Activated B cell treated with CpG ODN at 0.5 μM for 24 hours (primary cell): ENCODE data around the gene PRDM2. TPM values are rescaled to one million over a fixed set of nuclear protein-coding genes. Genes with fewer than 3 reads are reported as not detected.
A peak's percentile ranks its signal among the peaks of the same experiment; 100 is the strongest.

Experiments used
- ATAC-seq: fragments of 200-7000 bp; cut with Tn5 transposase; one replicate; pipeline ENCODE4 v1.10.0; 2021; ENCODE audit warnings: low read depth, mild to moderate bottlenecking, moderate library complexity
- CTCF ChIA-PET: fragments of 350-600 bp; sonication (Branson Sonifier 250); formaldehyde crosslinking; loops from one replicate; lab custom pipeline; 2021; ENCODE audit warnings: antibody characterized with exemption; lab: Charles Lee
- POLR2A ChIA-PET: fragments of 350-600 bp; sonication (Branson Sonifier 250); formaldehyde crosslinking; loops from one replicate; lab custom pipeline; 2021; ENCODE audit warnings: antibody characterized with exemption; lab: Charles Lee
- DNase-seq: peaks from one replicate; pipeline ENCODE4 v3.0.0; 2022
- H3K27ac Mint-ChIP-seq: one replicate; pipeline ENCODE4 v1.8.0; 2020; ENCODE audit warnings: mixed read lengths
- H3K27me3 Mint-ChIP-seq: one replicate; pipeline ENCODE4 v1.8.0; 2021; ENCODE audit warnings: mixed read lengths
- H3K36me3 Mint-ChIP-seq: one replicate; pipeline ENCODE4 v1.8.0; 2021; ENCODE audit warnings: low read depth, mixed read lengths
- H3K4me1 Mint-ChIP-seq: one replicate; pipeline ENCODE4 v1.8.0; 2021; ENCODE audit warnings: mixed read lengths
- H3K4me3 Mint-ChIP-seq: one replicate; pipeline ENCODE4 v1.8.0; 2020; ENCODE audit warnings: mild to moderate bottlenecking, mixed read lengths
- H3K9me3 Mint-ChIP-seq: one replicate; pipeline ENCODE4 v1.8.0; 2020; ENCODE audit warnings: mixed read lengths
- CTCF ChIP-seq: fragments of 200-600 bp; IDR thresholded peaks from one replicate; pipeline ENCODE4 v1.8.0; 2022; ENCODE audit warnings: antibody characterized with exemption, mild to moderate bottlenecking
- intact Hi-C: fragments of 100-400 bp; cut with micrococcal nuclease; formaldehyde crosslinking; loops from one replicate; pipeline ENCODE4 v1.15.1; 2024
- total RNA-seq: library from RNA; stranded (reverse); gene quantifications from 2 replicates; pipeline ENCODE4 v1.2.3, GENCODE V29; 2022

The PRDM2 gene
- total RNA-seq, 1 donor from 2014 or later, result 194 TPM

- Mint-ChIP-seq H3K27me3 (no peaks in the 10 kb centered on the region), H3K36me3 (peaks cover 67% of the 10 kb centered on the region), H3K27ac (peak overlapping the region; percentile 97), H3K4me3 (peak overlapping the region; percentile 82), H3K9me3 (no peaks in the 10 kb centered on the region), H3K4me1 (peaks cover 99% of the 10 kb centered on the region)
- ChIA-PET CTCF (interaction anchor here (2.7 to 7.2 kb wide), 2 partner anchors 28 to 65 kb away, joined by 18 to 107 read pairs; no protein-coding TSS in a partner anchor), POLR2A (interaction anchor here (0.5 to 16.6 kb wide), 29 partner anchors 9 to 1822 kb away, joined by 3 to 440 read pairs (median 6); no protein-coding TSS in a partner anchor)
- ATAC-seq (no peak), DNase-seq (no peak)
- TF ChIP-seq CTCF, result no peak
- intact Hi-C loops, result loop anchor here (1.0 to 10.0 kb wide), 4 partner anchors 29 to 1795 kb away; partner anchors contain the start of genes CASP9 and DNAJC16
Observed at GRCh38 chr1:13730291-13730690, 30.3 kb downstream of the PRDM2 start.

GRCh38 chr1:13730751-13731482, 30.9 kb downstream of the PRDM2 start:
- DNase-seq (peak; percentile 76), ATAC-seq (peak; percentile 89)
- H3K27me3 Mint-ChIP-seq, result no peaks in the 10 kb centered on the region
- H3K36me3 Mint-ChIP-seq, result peaks cover 68% of the 10 kb centered on the region
- no peaks in the 10 kb centered on the region for H3K9me3 Mint-ChIP-seq
- H3K4me1 Mint-ChIP-seq, result peaks cover 99% of the 10 kb centered on the region
- no peak for TF ChIP-seq CTCF
- ChIA-PET CTCF (interaction anchor here (1.1 to 7.2 kb wide), 3 partner anchors 18 to 65 kb away, joined by 4 to 107 read pairs (median 18); no protein-coding TSS in a partner anchor), POLR2A (interaction anchor here (0.5 to 16.6 kb wide), 34 partner anchors 9 to 1822 kb away, joined by 3 to 440 read pairs (median 6); no protein-coding TSS in a partner anchor)
- H3K4me3 Mint-ChIP-seq, result peak overlapping the region; percentile 82
- H3K27ac Mint-ChIP-seq, result peak overlapping the region; percentile 97
- intact Hi-C loops, result loop anchor here (1.0 to 10.0 kb wide), 5 partner anchors 18 to 1794 kb away; partner anchors contain the start of genes CASP9 and DNAJC16

GRCh38 chr1:13731897-13732296, 31.9 kb downstream of the PRDM2 start:
- ATAC-seq, result no peak
- peaks cover 62% of the 10 kb centered on the region for H3K36me3 Mint-ChIP-seq
- POLR2A ChIA-PET, result interaction anchor here (1.0 to 16.6 kb wide), 9 partner anchors 10 to 65 kb away, joined by 4 to 440 read pairs (median 9); no protein-coding TSS in a partner anchor

GRCh38 chr1:13732971-13733667, 33.1 kb downstream of the PRDM2 start:
- intact Hi-C loops, result loop anchor here (5.0 to 10.0 kb wide), 2 partner anchors 34 to 1792 kb away; partner anchors contain the start of genes CASP9 and DNAJC16
- Mint-ChIP-seq H3K27me3 (no peaks in the 10 kb centered on the region), H3K4me3 (peak overlapping the region; percentile 71), H3K27ac (peak overlapping the region; percentile 97), H3K4me1 (peaks cover 80% of the 10 kb centered on the region), H3K36me3 (peaks cover 61% of the 10 kb centered on the region), H3K9me3 (no peaks in the 10 kb centered on the region)
- no peak for ATAC-seq
- no peak for TF ChIP-seq CTCF
- ChIA-PET CTCF (interaction anchor here (1.0 to 1.7 kb wide), 5 partner anchors 12 to 65 kb away, joined by 3 to 5 read pairs (median 3); no protein-coding TSS in a partner anchor), POLR2A (interaction anchor here (0.6 to 16.6 kb wide), 6 partner anchors 11 to 280 kb away, joined by 4 to 440 read pairs (median 12); no protein-coding TSS in a partner anchor)
- no peak for DNase-seq

More at GRCh38 chr1:13731897-13732296, 31.9 kb downstream of the PRDM2 start:
- CTCF ChIA-PET, result interaction anchor here (1.0 to 1.5 kb wide), 3 partner anchors 17 to 33 kb away, joined by 3 to 5 read pairs (median 3); no protein-coding TSS in a partner anchor
- no peak for DNase-seq
- Mint-ChIP-seq H3K4me3 (peak overlapping the region; percentile 82), H3K4me1 (peaks cover 89% of the 10 kb centered on the region), H3K27ac (peak overlapping the region; percentile 97), H3K27me3 (no peaks in the 10 kb centered on the region), H3K9me3 (no peaks in the 10 kb centered on the region)
- intact Hi-C loops, result loop anchor here (1.0 to 10.0 kb wide), 3 partner anchors 17 to 1793 kb away; partner anchors contain the start of genes CASP9 and DNAJC16
- no peak for TF ChIP-seq CTCF
